ENCODE data around the gene ACKR2.

DNA sequence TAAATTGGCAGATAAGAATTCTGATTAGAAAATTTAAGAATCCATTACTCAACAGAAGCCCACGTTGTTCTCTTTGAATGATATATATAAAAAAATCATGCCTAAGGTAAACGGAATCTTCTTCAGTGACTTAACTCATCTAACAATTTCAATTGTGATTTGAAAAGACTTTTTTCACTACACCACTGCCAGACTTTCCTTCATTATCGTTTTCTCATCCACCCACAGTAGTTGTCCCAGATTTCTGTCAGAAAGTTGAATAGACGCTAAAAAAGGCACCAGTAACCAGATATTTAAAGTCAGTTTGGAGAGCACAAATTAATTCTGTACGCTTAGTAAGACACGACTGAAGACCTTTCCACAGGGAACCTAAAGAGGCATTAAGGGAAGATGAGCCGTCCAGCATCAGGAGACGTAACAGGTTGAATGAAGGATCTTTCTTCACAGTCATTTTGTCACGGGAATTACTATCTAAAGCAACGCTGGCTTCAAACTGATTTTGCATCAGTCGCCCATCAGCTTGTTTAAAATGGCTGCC, 6.3 kb upstream of the ACKR2 start:
- no peak for TF ChIP-seq CTCF (conservative IDR thresholded peaks at IDR 0.05; ENCODE audit: low read depth in 2 of 2)
- no peak for TF ChIP-seq EZH2phosphoT487 (IDR thresholded peaks at IDR 0.05; ENCODE audit: unreplicated experiment)
- TF ChIP-seq POLR2AphosphoS5 (IDR thresholded peaks at IDR 0.05; ENCODE audit: low read depth), result no peak
- TF ChIP-seq, protein P1, sequence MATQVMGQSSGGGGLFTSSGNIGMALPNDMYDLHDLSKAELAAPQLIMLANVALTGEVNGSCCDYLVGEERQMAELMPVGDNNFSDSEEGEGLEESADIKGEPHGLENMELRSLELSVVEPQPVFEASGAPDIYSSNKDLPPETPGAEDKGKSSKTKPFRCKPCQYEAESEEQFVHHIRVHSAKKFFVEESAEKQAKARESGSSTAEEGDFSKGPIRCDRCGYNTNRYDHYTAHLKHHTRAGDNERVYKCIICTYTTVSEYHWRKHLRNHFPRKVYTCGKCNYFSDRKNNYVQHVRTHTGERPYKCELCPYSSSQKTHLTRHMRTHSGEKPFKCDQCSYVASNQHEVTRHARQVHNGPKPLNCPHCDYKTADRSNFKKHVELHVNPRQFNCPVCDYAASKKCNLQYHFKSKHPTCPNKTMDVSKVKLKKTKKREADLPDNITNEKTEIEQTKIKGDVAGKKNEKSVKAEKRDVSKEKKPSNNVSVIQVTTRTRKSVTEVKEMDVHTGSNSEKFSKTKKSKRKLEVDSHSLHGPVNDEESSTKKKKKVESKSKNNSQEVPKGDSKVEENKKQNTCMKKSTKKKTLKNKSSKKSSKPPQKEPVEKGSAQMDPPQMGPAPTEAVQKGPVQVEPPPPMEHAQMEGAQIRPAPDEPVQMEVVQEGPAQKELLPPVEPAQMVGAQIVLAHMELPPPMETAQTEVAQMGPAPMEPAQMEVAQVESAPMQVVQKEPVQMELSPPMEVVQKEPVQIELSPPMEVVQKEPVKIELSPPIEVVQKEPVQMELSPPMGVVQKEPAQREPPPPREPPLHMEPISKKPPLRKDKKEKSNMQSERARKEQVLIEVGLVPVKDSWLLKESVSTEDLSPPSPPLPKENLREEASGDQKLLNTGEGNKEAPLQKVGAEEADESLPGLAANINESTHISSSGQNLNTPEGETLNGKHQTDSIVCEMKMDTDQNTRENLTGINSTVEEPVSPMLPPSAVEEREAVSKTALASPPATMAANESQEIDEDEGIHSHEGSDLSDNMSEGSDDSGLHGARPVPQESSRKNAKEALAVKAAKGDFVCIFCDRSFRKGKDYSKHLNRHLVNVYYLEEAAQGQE (IDR thresholded peaks at IDR 0.05; ENCODE audit: unreplicated experiment), result no peak
- TF ChIP-seq EZH2 (IDR thresholded peaks at IDR 0.05; ENCODE audit: low read depth, unreplicated experiment), result no peak

All from GM23338 (cell line).